Hematopoietic multipotent progenitor cell treated with erythropoietin and hydrocortisone succinate and interleukin-3 and kit ligand, for 4 days (in vitro differentiated cells): Measurements from ENCODE around the gene PALM2AKAP2.
A peak's percentile ranks its signal among the peaks of the same experiment; 100 is the strongest.
"Not testable (repeated sequence)": the region's sequence is repeated elsewhere in the genome, so short reads cannot be mapped to it uniquely, and the experiment has no call there.

Experiments used
- DNase-seq: peaks from one replicate; pipeline ENCODE4 v3.0.0-alpha.2; 2015

Gene PALM2AKAP2

DNA sequence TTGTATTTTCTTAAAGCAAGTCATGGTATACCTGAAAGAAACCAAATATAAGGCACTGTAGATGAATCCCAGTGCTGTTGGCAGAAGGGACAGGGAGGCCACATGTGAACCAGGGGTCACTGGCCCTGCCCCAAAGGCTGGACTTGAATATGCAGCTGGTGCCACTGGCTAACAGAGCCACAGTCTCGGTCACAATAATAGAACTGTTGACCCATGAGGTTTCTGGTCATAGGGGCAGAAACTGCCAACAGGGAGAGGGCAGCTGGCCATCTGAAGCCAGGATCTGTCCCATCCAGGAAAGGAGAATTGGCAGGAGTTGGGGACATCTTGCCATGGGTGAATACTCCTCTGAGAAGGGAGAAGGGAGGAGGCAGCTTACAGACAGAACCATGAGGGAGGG lies 31.9 kb downstream of the PALM2AKAP2 start:
- DNase-seq = no peak

DNA sequence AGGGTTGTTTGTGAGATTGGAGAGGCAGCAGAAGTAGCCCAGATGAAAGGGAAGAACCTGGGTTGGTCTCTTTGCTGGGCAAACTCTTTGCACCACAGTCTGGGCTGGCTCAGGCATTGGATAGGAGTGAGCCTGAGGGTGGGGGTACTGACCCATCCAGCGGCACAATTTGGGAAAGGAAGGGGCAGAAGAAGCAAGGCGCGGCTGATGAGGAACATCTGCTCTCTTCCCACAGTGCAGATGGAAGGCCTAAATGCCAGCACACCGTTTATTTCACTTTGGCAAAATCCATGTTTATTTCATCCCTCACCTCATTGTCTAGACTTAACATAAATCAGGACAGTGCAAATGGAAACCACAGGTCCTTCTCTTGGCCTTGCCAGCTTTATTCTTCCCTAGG lies 32.3 kb downstream of the PALM2AKAP2 start:
- no peak for DNase-seq

DNA sequence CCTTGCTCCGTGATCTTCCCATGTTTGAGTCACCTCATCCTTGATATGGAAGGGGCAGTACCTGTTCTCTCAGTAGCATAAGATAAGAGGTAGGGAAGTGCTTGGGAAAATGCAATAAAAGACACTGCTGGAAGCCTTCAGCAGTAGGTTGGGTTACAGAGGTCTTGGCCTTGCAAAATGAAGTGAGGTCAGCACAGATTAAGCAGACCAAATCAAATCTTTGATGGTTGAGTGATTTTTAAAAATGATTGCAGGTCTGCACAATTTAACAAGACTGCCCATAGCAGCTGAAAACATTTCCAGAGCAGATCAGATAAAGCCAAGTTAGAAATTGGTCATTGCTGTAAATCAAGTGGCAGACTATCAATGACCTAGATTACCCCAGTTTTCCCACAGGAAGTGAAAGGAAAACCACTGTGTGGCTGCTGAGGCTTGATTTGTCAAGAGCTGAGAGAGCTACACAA lies 32.9 kb downstream of the PALM2AKAP2 start:
- DNase-seq = peak; percentile 5

DNA sequence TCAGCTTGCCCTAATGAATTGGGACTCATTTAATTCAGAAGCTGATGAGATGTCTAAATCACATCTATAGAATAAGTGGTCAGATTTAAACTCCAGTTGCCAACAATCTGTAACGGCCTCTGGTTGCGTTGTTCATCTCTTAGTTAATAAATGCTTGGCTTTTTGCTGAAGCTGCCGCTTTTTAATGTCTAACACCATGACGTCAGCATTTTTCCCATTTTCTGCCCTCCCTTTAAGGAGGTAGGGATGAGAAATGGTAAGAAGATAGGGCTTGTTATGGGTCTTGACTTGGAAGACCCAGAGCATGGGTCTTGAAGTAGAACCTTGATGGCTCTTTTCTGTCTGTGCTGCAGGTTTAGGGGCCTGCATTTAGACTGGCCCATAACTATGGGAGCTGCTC lies 33.3 kb downstream of the PALM2AKAP2 start:
- no peak for DNase-seq

DNA sequence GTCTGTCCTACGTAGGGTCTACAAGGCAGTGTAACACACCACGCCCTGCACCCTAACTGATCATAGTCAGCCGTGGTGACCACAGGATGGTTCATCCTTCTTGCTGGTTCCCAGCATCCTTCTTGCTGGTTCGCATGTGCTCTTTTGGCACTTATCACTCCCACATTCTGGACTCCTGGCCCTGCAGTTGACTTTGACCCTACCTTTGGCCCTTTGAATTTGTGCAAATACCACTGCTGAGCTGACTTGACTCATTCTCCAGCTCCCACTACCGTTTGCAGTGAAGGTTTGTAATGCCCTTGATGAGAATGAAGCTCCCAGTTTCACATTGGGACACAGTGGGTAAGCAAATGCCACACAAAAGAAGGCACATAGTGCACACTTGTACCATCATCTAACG lies 33.8 kb downstream of the PALM2AKAP2 start:
- DNase-seq = no peak

DNA sequence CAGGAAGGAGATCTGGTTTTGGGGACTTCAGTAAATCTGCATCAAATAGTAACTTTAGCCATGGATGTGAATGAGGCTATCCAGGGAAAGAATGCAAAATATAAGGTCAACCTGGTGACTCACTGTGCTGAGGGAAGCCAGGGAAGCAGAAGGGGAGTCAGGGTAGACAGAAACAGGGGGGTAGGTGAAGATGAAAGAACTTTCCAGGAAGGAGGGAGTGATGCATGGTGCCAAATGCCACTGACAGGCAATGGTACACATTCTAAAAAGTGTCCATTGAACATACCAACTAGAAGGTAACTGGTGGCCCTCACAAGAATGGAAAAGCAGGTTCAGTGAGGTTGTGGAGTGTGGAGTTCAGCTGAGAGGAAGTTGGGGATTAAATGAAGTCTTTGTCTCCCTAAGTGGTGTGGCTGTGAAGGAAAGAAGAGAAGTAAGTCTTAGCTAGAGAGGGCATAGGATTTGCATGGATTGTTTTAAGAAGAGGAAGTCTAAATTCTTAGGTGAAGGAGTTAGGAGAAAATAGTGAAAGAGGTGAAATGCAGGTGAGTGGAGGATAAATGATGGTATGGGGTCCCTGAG lies 35.5 kb downstream of the PALM2AKAP2 start:
- no peak for DNase-seq

DNA sequence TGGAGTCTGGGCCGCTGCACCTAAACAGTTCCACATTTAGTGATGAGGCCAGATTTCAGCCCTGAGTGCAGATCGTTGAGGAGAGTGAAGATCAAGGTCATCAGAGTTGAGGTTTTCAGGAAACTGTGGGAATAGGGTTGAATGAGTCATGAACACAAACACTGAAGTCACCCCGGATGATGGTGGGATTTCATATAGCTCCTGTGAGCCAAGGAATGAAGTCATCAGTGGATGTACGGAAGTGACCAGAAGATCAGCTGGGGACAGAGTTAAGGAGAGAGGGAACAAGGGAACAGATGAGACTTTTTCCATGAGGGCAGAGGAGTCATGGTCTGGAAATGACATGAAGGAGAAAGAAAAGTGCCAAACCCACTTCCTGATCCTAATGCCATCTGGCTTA lies 36.5 kb downstream of the PALM2AKAP2 start:
- DNase-seq = no peak

DNA sequence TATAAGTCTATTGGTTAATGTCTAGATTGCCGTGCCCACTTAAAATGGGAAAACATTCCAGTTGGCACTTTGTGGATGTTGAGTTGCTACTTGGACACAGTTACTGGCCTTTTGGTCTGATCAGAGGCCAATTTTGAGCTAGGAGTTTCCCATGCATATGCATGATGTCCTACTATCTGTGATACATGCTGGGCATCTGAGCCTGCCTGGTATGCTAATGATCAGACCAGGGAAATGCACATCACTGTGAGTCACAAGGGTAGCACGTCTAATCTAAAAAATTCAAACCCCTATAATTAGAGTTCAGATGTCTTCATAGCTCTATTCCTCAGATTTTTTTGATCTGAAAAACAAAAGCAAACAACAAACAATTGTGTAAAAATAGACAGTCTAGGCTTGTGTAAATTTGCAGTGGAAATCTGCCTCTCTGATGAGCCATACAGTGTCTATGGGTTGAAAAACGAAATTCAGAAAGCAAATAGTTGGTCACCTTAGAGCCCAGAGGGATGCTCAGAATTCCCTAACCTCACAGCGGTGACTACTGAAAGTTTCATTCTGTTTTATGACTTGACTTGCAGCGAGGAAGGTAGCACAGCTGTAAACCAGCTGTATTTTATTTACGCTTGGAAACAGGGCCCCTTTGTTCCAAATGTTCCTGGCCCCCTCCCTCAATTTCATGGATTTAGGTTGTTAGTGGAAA lies 37.3 kb downstream of the PALM2AKAP2 start:
- DNase-seq = no peak

DNA sequence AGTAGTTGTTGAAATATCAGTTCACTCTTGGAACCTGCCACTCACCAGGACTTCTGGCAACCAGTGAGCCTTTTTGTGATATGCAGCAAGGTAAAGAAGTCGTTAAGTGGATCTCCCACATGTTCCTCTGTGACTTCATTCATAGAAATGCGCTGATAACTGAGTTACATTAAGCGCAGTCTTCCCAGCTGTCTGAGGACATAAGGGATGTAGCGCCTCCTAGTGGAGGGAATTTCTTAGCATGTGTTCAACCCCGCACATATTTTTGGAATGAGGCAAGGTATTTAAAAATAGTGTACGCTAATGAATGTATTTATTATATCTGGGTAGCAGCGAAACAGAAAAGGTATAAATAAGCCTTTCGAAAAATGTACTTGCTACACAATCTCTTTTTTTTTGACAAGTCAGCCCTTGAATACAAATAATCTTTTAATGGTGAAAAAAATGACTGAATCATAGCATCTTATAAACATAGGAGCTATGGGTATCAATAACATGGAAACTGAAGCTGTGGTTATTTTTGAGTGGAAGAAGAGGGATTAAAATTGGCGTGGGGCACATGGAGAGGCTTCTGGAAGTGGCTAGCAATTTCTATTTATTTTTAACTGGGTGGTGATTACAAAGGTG lies 38.0 kb downstream of the PALM2AKAP2 start:
- peak; percentile 90 for DNase-seq

DNA sequence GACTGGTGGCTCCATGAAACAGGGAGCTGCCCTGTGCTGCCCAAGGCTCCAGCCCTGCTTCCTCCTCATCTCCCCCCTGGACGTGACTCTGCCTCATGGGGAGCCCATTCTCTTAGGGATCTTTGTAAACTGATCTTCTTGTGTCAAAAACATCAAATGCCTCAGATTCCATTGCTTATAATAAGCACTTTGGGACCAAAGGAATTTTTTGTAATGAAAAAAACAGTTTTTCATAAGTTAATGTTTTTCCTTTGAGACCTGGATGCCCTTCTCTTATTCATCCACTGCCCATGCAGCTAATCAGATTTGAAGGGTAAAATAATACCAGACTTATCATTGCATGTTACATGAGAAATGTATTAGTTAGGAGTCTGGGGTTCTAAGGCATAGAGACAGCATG lies 41.7 kb downstream of the PALM2AKAP2 start:
- DNase-seq = no peak

DNA sequence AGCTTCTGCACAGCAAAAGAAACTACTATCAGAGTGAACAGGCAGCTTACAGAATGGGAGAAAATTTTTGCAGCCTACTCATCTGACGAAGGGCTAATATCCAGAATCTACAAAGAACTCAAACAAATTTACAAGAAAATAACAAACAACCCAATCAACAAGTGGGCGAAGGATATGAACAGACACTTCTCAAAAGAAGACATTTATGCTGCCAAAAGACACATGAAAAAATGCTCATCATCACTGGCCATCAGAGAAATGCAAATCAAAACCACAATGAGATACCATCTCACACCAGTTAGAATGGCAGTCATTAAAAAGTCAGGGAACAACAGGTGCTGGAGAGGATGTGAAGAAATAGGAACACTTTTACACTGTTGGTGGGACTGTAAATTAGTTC lies 45.4 kb downstream of the PALM2AKAP2 start:
- not testable (repeated sequence) for DNase-seq

DNA sequence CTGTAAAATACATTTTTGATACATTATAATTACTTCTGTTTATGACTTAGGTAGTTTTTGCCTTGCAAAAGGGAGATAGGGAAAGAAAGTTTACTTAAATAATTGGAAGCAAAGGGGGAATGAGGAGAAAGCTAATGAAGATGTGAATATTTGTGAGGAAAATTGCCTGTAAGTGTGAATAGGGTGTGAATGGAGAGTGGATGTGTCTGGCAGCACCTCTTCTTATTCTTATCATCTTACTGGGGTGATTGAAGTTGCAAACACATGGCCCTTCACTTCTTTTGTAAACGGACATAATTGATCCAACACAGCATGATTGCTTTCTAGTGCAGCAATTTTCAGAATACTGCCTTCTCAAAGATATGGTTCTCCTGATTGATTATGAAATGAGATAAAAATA lies 46.6 kb downstream of the PALM2AKAP2 start:
- no peak for DNase-seq

DNA sequence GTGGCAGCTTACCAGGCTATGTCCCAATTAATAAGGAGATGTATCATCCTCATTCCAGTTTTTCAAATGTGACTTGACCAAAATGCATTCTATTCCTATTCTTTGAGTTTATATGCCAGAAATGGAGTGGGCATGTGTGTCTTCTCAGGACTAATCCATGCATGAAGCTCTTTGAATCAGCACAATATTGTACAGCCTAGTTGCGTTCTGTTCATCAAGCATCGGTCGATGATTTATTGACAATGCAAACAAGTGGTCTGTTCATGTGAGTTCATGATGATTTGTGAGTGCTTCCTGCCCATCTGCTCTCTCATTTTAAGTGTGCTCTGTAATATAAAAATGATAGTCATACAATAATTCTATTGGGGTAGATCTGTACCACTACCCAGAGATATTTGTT lies 48.3 kb downstream of the PALM2AKAP2 start:
- no peak for DNase-seq
